Endothelial cell of umbilical vein (primary cell): ENCODE data around the gene NCBP1.

Experiments used
- EZH2 ChIP-seq: IDR thresholded peaks from 2 replicates; pipeline ENCODE4 v1.6.1; 2012; ENCODE audit warnings: borderline replicate concordance, low read depth, mild to moderate bottlenecking, moderate library complexity, low read length, inconsistent platforms; ENCODE audit not compliant: severe bottlenecking
- POLR2A ChIP-seq: IDR thresholded peaks from 2 replicates; pipeline ENCODE4 v1.6.1; 2012; ENCODE audit warnings: low read depth, mild to moderate bottlenecking, control low read depth, low read length
- TF ChIP-seq, protein P1 (sequence below), 2 donors: IDR thresholded peaks; 1 replicate in 1 of 2; 2 replicates in 1 of 2; pipeline ENCODE4 v1.5.1; 2011; ENCODE audit warnings: low read length in 2 of 2, mild to moderate bottlenecking in 2 of 2, moderate library complexity in 2 of 2, control low read depth in 1 of 2, inconsistent platforms in 1 of 2, low read depth in 1 of 2; ENCODE audit not compliant: insufficient read depth in 1 of 2; ENCODE audit errors: extremely low read depth in 1 of 2

GRCh38 chr9:97602430-97602829 lies 31.2 kb upstream of the NCBP1 start:
- TF ChIP-seq, protein P1, sequence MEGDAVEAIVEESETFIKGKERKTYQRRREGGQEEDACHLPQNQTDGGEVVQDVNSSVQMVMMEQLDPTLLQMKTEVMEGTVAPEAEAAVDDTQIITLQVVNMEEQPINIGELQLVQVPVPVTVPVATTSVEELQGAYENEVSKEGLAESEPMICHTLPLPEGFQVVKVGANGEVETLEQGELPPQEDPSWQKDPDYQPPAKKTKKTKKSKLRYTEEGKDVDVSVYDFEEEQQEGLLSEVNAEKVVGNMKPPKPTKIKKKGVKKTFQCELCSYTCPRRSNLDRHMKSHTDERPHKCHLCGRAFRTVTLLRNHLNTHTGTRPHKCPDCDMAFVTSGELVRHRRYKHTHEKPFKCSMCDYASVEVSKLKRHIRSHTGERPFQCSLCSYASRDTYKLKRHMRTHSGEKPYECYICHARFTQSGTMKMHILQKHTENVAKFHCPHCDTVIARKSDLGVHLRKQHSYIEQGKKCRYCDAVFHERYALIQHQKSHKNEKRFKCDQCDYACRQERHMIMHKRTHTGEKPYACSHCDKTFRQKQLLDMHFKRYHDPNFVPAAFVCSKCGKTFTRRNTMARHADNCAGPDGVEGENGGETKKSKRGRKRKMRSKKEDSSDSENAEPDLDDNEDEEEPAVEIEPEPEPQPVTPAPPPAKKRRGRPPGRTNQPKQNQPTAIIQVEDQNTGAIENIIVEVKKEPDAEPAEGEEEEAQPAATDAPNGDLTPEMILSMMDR (IDR thresholded peaks at IDR 0.05; ENCODE audit: extremely low read depth in 1 of 2, insufficient read depth in 1 of 2, low read depth in 1 of 2, low read length in 2 of 2) = no peak
- TF ChIP-seq POLR2A (no peak), EZH2 (no peak)
